Tibial nerve (tissue), 4 donors: ENCODE results near the gene COL27A1. TPM values are rescaled to one million over a fixed set of nuclear protein-coding genes. Genes with fewer than 3 reads are reported as not detected.

Source experiments
- DNase-seq, 2 donors: peaks; one replicate each; pipeline ENCODE4 v3.0.0-alpha.2; 2019; ENCODE audit warnings: low spot score in 2 of 2
- H3K27ac ChIP-seq, 4 donors: fragments of 200-600 bp; sonication (generic) in 3 of 4; one replicate each; pipeline ENCODE4 v1.5.1; 2017 to 2019; ENCODE audit warnings: mild to moderate bottlenecking in 1 of 4
- H3K27me3 ChIP-seq, 2 donors: fragments of 200-600 bp; sonication (generic) in 1 of 2; one replicate each; pipeline versions ENCODE4 v1.5.1 to v1.6.0; 2017 to 2019
- H3K36me3 ChIP-seq, 3 donors: fragments of 200-600 bp; sonication (generic); one replicate each; pipeline ENCODE4 v1.5.1; 2018 to 2019
- H3K4me1 ChIP-seq, 4 donors: fragments of 200-600 bp; sonication (generic) in 3 of 4; one replicate each; pipeline ENCODE4 v1.5.1; 2017 to 2019
- H3K4me3 ChIP-seq, 4 donors: fragments of 200-600 bp; sonication (generic) in 3 of 4; one replicate each; pipeline ENCODE4 v1.5.1; 2017 to 2019; ENCODE audit warnings: mild to moderate bottlenecking in 1 of 4, moderate library complexity in 1 of 4
- H3K9me3 ChIP-seq, 4 donors: fragments of 200-600 bp; sonication (generic) in 3 of 4; one replicate each; pipeline ENCODE4 v1.5.1; 2017 to 2019
- EP300 ChIP-seq, 2 donors: sonication (generic); formaldehyde crosslinking; IDR thresholded peaks; one replicate each; pipeline ENCODE4 v1.6.1; 2017; ENCODE audit warnings: antibody characterized with exemption in 2 of 2, mild to moderate bottlenecking in 1 of 2
- POLR2A ChIP-seq, 2 donors: fragments of 450-650 bp; IDR thresholded peaks; one replicate each; pipeline ENCODE4 v1.6.1; 2017; ENCODE audit warnings: antibody characterized with exemption in 2 of 2, mild to moderate bottlenecking in 2 of 2, moderate library complexity in 2 of 2
- WGBS, 2 donors: methylation state at CpG; one replicate each; pipeline ENCODE4 v1.1.5; 2018; 5-methylcytosine and 5-hydroxymethylcytosine counted together
- total RNA-seq, 4 donors: library from RNA; depleted of rRNA; stranded (reverse); fragments of >200 nt; gene quantifications; one replicate each; pipeline ENCODE4 v1.1.0, GENCODE V29; 2016
- TF ChIP-seq, protein P1 (sequence below), 5 experiments: fragments of 200-600 bp in 3 of 5; fragments of 450-650 bp in 2 of 5; sonication (generic) in 3 of 5; IDR thresholded peaks; one replicate each; pipeline ENCODE4 v1.5.1; 2016 to 2019; ENCODE audit warnings: antibody characterized with exemption in 5 of 5, mild to moderate bottlenecking in 3 of 5, moderate library complexity in 2 of 5

COL27A1 gene
- total RNA-seq, 4 donors from 2014 or later: 14.9 to 55.8 (median 27.7) TPM

DNA sequence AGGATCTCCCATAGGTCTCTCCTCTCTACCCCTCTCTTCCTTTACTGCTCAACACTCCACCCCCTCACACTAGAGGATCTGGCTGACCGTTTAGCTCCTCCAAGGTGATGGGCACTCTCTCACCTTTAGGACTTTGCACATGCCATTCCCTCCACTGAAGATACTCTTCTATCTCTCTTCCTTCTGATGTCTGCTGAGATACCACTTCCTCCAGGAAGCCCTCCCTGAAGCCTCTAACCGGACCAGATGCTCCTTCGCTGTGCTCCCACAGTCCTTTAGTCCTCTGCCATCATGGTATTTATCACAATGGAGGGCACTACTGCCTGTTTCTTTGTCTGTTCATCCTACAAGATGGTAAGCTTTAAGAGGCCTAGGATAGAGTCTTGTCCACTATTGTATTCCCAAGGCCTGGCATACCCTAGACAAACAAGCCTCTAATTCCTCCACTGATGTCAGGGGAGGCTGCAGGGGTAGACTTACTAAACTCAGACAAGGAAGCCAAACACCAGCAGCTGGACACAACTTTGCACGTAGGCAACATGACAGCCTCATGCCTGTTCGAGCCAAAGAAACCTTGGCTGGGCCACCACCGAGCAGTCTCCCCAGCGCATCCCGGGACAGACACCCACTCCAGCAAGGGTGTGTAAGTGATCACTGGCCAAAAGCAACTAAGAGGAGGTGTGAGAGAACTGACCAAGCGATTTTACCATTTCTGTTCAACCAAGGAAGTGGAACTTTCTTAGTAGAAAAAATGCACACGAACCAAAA, 194.6 kb downstream of the COL27A1 start:
- Histone ChIP-seq H3K36me3 (peaks cover 0 to 88% (median 54%) of the 10 kb centered on the region in 3 donors), H3K9me3 (no peaks in the 10 kb centered on the region), H3K27me3 (no peaks in the 10 kb centered on the region), H3K27ac (peak overlapping the region in 3 of 4 donors; percentile 38 to 72 (median 68)), H3K4me1 (peaks cover 0 to 32% (median 8%) of the 10 kb centered on the region in 4 donors), H3K4me3 (no peak overlapping the region)
- peak in 1 of 2 donors; percentile 32 for DNase-seq
- TF ChIP-seq POLR2A (IDR thresholded peaks at IDR 0.05) (no peak), EP300 (IDR thresholded peaks at IDR 0.05) (no peak)
- TF ChIP-seq, protein P1, sequence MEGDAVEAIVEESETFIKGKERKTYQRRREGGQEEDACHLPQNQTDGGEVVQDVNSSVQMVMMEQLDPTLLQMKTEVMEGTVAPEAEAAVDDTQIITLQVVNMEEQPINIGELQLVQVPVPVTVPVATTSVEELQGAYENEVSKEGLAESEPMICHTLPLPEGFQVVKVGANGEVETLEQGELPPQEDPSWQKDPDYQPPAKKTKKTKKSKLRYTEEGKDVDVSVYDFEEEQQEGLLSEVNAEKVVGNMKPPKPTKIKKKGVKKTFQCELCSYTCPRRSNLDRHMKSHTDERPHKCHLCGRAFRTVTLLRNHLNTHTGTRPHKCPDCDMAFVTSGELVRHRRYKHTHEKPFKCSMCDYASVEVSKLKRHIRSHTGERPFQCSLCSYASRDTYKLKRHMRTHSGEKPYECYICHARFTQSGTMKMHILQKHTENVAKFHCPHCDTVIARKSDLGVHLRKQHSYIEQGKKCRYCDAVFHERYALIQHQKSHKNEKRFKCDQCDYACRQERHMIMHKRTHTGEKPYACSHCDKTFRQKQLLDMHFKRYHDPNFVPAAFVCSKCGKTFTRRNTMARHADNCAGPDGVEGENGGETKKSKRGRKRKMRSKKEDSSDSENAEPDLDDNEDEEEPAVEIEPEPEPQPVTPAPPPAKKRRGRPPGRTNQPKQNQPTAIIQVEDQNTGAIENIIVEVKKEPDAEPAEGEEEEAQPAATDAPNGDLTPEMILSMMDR (IDR thresholded peaks at IDR 0.05): no peak
- 79 to 84% methylated on average over 10 of the region's 10 CpGs for WGBS, 2 donors

DNA sequence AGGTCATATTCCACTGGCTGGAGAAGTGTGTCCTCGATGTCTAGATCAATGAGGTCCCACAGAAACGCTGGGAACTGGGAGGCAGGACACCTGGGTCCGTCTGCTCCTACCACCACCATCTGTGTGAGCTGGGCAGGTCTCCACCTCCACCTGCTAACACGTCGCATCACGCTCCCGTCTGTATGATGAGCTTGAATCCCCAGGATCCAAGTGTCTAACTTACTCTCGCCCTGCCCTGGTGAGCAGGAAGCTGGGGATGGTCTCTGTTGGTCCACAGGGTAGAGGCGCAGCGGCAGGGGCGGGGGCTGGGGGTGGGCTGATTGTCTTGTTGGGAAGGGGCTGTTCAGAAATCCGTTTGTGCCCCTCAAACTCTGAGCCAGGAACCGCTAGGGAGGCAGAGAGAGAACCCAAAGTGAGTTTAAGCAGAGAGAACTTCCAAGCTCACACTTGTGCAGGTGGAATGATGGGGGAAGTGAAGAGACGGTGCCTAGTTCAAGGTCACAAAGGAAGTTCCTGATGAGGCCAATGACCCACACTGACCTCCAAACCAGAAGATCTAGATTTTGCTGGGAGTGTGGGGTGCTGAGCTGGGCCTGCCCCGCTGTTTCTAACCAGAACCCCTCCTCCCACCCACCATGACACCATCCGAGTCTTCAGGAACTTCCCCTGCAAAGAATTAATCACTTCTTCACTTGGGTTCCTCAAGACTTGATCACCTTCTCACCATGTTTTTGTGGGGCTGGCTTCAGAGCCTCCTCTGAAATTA, 195.5 kb downstream of the COL27A1 start:
- no peaks in the 10 kb centered on the region for H3K9me3 ChIP-seq
- peak overlapping the region in 2 of 4 donors; percentile 12 to 68 for H3K27ac ChIP-seq
- H3K4me3 ChIP-seq: no peak overlapping the region
- WGBS, 2 donors: 92 to 93% methylated on average over 16 of the region's 16 CpGs
- no peak for TF ChIP-seq EP300 (IDR thresholded peaks at IDR 0.05)
- TF ChIP-seq POLR2A (IDR thresholded peaks at IDR 0.05): no peak
- H3K4me1 ChIP-seq: peaks cover 0 to 32% (median 8%) of the 10 kb centered on the region in 4 donors
- H3K27me3 ChIP-seq: no peaks in the 10 kb centered on the region
- DNase-seq: no peak
- peaks cover 0 to 88% (median 53%) of the 10 kb centered on the region in 3 donors for H3K36me3 ChIP-seq

DNA sequence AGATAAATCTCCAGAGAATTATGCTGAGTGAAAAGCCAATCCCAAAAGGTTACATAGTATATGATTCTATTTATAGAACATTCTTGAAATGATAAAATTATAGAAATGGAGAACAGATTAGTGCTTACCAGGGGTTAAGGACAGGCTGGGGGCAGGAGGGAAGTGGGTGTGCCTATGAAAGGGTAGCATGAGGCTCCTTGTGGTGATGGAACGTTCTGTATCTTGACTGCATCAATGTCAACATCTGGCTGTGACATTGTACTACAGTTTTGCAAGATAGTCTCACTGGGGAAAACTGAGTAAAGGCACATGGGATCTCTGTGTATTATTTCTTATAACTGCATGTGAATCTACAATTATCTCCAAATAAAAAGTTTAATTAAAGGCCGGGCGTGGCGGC, 196.6 kb downstream of the COL27A1 start:
- Histone ChIP-seq H3K36me3 (peaks cover 0 to 88% (median 45%) of the 10 kb centered on the region in 3 donors), H3K9me3 (no peaks in the 10 kb centered on the region), H3K4me3 (no peak overlapping the region), H3K27me3 (no peaks in the 10 kb centered on the region), H3K4me1 (peaks cover 0 to 32% (median 8%) of the 10 kb centered on the region in 4 donors), H3K27ac (peak overlapping the region in 1 of 4 donors; percentile 36)
- 75 to 80% methylated on average over 4 of the region's 4 CpGs for WGBS, 2 donors
- DNase-seq: peak in 1 of 2 donors; percentile 43
- TF ChIP-seq POLR2A (IDR thresholded peaks at IDR 0.05) (no peak), EP300 (IDR thresholded peaks at IDR 0.05) (peak; percentile 69 to 81)

DNA sequence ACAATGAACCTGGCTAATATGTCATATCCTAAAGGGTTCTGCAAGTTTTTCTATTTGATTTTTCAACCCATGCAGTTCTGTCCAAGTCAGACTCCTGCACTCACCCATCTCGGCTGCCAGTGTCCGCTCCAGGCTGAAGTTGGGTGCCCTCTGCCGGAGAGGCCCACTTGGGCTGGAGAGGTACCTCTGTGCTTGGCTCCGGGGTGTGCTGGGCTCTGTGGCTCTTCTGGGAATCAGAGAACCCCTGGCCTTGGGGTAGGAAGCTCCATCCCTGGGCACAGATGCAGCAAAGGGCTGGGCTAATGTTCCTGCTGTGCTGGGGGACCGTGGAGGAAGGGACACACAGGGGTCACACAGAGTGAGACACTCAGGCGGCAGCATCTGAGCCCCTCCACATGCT, 200.5 kb downstream of the COL27A1 start:
- TF ChIP-seq, protein P1 (IDR thresholded peaks at IDR 0.05): no peak
- TF ChIP-seq EP300 (IDR thresholded peaks at IDR 0.05) (no peak), POLR2A (IDR thresholded peaks at IDR 0.05) (no peak)
- Histone ChIP-seq H3K27ac (no peak overlapping the region), H3K27me3 (no peaks in the 10 kb centered on the region), H3K9me3 (no peaks in the 10 kb centered on the region), H3K4me1 (peaks cover 0 to 10% (median 0%) of the 10 kb centered on the region in 4 donors), H3K4me3 (no peak overlapping the region), H3K36me3 (peaks cover 0 to 89% (median 45%) of the 10 kb centered on the region in 3 donors)
- WGBS, 2 donors: 85 to 88% methylated on average over 6 of the region's 6 CpGs
- no peak for DNase-seq

DNA sequence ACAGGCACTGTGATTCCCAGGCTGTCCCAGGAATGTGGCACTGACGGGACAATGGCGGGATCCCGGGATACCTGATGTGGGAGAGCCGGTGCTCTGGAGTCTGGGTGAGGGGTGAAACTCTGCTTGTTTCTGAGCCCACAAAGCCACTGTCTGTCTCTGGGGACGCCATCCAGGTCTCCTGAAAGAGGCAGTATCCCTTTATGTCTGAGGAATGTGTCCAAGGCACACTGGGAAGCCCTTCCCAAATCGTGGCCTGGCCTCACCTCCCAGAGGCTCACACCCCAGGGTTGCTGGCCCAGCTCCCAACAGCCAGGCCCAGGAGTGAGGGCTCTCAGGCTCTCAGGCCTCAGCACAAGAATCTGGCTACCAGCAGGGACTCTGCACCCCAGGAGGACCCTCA, 201.5 kb downstream of the COL27A1 start:
- Histone ChIP-seq H3K4me1 (peaks cover 0 to 5% (median 0%) of the 10 kb centered on the region in 4 donors), H3K27me3 (no peaks in the 10 kb centered on the region), H3K9me3 (no peaks in the 10 kb centered on the region), H3K27ac (no peak overlapping the region), H3K4me3 (no peak overlapping the region), H3K36me3 (peaks cover 0 to 89% (median 42%) of the 10 kb centered on the region in 3 donors)
- no peak for DNase-seq
- WGBS, 2 donors: 67 to 85% methylated on average over 6 of the region's 6 CpGs
- TF ChIP-seq POLR2A (IDR thresholded peaks at IDR 0.05): no peak

DNA sequence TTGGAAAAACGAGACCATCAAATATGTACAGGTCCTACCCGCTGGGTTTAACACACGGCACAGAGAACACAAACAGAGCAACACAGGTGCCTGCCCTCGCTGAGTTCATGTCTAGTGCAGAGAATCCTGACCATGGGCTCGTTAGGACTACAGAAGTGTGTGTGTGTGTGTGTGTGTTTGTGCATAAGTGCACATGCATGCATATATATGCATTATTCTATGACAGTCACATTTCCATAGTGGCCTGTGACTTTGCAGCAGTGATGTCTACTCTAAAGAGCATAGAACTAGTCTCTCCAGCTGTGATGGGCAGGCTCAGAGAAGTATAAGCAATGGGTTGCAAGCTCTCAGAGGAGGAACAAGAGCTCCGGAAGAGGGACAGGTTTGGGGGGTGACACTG, 202.0 kb downstream of the COL27A1 start:
- WGBS, 2 donors: 87 to 88% methylated on average over 6 of the region's 6 CpGs
- Histone ChIP-seq H3K9me3 (no peaks in the 10 kb centered on the region), H3K27ac (no peak overlapping the region), H3K4me1 (peaks cover 0 to 2% (median 0%) of the 10 kb centered on the region in 4 donors), H3K36me3 (peaks cover 0 to 94% (median 47%) of the 10 kb centered on the region in 3 donors), H3K4me3 (no peak overlapping the region), H3K27me3 (no peaks in the 10 kb centered on the region)
- TF ChIP-seq EP300 (IDR thresholded peaks at IDR 0.05) (no peak), POLR2A (IDR thresholded peaks at IDR 0.05) (no peak)
- TF ChIP-seq, protein P1 (IDR thresholded peaks at IDR 0.05): no peak
- no peak for DNase-seq
